ENCODE results near the gene ZNF385B. TPM values are rescaled to one million over a fixed set of nuclear protein-coding genes. Genes with fewer than 3 reads are reported as not detected.

Gene ZNF385B
- total RNA-seq, 6 experiments from 2014 or later = 0.08 to 0.26 (median 0.22) TPM; not detected in 1

GRCh38 chr2:179441551-179441950, 419.9 kb downstream of the ZNF385B start:
- TF ChIP-seq CTCF (IDR thresholded peaks at IDR 0.05) = no peak
- no peaks in the 10 kb centered on the region for H3K36me3 Mint-ChIP-seq (ENCODE audit: low read depth)
- H3K27ac Mint-ChIP-seq = peak overlapping the region; percentile 8
- H3K27me3 Mint-ChIP-seq (ENCODE audit: insufficient read depth) = no peaks in the 10 kb centered on the region
- H3K9me3 Mint-ChIP-seq = no peaks in the 10 kb centered on the region
- no peak for DNase-seq
- peaks cover 41% of the 10 kb centered on the region for H3K4me1 Mint-ChIP-seq (ENCODE audit: low read depth)
- no peak overlapping the region for H3K4me3 Mint-ChIP-seq

GRCh38 chr2:179440642-179441251, 420.7 kb downstream of the ZNF385B start:
- DNase-seq = peak; percentile 53
- H3K27ac Mint-ChIP-seq = no peak overlapping the region
- TF ChIP-seq CTCF (IDR thresholded peaks at IDR 0.05) = peak; percentile 87
- H3K9me3 Mint-ChIP-seq = no peaks in the 10 kb centered on the region
- peaks cover 41% of the 10 kb centered on the region for H3K4me1 Mint-ChIP-seq (ENCODE audit: low read depth)
- no peaks in the 10 kb centered on the region for H3K27me3 Mint-ChIP-seq (ENCODE audit: insufficient read depth)
- H3K4me3 Mint-ChIP-seq = no peak overlapping the region
- no peaks in the 10 kb centered on the region for H3K36me3 Mint-ChIP-seq (ENCODE audit: low read depth)

GRCh38 chr2:179438654-179439053, 422.8 kb downstream of the ZNF385B start:
- TF ChIP-seq CTCF (IDR thresholded peaks at IDR 0.05) = no peak
- no peak overlapping the region for H3K27ac Mint-ChIP-seq
- no peaks in the 10 kb centered on the region for H3K9me3 Mint-ChIP-seq
- no peak overlapping the region for H3K4me3 Mint-ChIP-seq
- H3K4me1 Mint-ChIP-seq (ENCODE audit: low read depth) = peaks cover 35% of the 10 kb centered on the region
- DNase-seq = no peak
- no peaks in the 10 kb centered on the region for H3K27me3 Mint-ChIP-seq (ENCODE audit: insufficient read depth)
- H3K36me3 Mint-ChIP-seq (ENCODE audit: low read depth) = no peaks in the 10 kb centered on the region

GRCh38 chr2:179437430-179437829, 424.0 kb downstream of the ZNF385B start:
- H3K4me1 Mint-ChIP-seq (ENCODE audit: low read depth) = peaks cover 23% of the 10 kb centered on the region

GRCh38 chr2:179435566-179435965, 425.8 kb downstream of the ZNF385B start:
- no peaks in the 10 kb centered on the region for H3K9me3 Mint-ChIP-seq
- H3K36me3 Mint-ChIP-seq (ENCODE audit: low read depth) = no peaks in the 10 kb centered on the region
- H3K4me3 Mint-ChIP-seq = no peak overlapping the region
- no peak overlapping the region for H3K27ac Mint-ChIP-seq
- TF ChIP-seq CTCF (IDR thresholded peaks at IDR 0.05) = no peak
- peaks cover 10% of the 10 kb centered on the region for H3K4me1 Mint-ChIP-seq (ENCODE audit: low read depth)
- no peak for DNase-seq
- H3K27me3 Mint-ChIP-seq (ENCODE audit: insufficient read depth) = no peaks in the 10 kb centered on the region

More at GRCh38 chr2:179437430-179437829, 424.0 kb downstream of the ZNF385B start:
- H3K9me3 Mint-ChIP-seq = no peaks in the 10 kb centered on the region
- TF ChIP-seq CTCF (IDR thresholded peaks at IDR 0.05) = no peak
- DNase-seq = no peak
- no peak overlapping the region for H3K4me3 Mint-ChIP-seq
- no peaks in the 10 kb centered on the region for H3K27me3 Mint-ChIP-seq (ENCODE audit: insufficient read depth)
- no peak overlapping the region for H3K27ac Mint-ChIP-seq
- H3K36me3 Mint-ChIP-seq (ENCODE audit: low read depth) = no peaks in the 10 kb centered on the region
